ENCODE data around the gene TPSB2.

TPSB2 gene

DNA sequence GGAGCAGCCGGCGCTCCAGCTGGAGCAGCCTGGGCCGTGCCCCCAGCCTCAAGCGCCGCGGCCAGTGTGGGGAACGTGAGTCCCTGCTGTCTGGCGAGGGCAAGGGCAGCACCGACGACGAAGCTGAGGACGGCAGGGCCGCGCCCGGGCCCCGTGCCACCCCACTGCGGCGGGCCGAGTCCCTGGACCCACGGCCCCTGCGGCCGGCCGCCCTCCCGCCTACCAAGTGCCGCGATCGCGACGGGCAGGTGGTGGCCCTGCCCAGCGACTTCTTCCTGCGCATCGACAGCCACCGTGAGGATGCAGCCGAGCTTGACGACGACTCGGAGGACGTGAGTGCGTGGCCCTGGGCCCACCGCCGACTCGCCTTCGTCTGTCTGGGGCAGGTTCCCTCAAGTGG lies 20.9 kb downstream of the TPSB2 start:
- TF ChIP-seq, protein P1, sequence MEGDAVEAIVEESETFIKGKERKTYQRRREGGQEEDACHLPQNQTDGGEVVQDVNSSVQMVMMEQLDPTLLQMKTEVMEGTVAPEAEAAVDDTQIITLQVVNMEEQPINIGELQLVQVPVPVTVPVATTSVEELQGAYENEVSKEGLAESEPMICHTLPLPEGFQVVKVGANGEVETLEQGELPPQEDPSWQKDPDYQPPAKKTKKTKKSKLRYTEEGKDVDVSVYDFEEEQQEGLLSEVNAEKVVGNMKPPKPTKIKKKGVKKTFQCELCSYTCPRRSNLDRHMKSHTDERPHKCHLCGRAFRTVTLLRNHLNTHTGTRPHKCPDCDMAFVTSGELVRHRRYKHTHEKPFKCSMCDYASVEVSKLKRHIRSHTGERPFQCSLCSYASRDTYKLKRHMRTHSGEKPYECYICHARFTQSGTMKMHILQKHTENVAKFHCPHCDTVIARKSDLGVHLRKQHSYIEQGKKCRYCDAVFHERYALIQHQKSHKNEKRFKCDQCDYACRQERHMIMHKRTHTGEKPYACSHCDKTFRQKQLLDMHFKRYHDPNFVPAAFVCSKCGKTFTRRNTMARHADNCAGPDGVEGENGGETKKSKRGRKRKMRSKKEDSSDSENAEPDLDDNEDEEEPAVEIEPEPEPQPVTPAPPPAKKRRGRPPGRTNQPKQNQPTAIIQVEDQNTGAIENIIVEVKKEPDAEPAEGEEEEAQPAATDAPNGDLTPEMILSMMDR (conservative IDR thresholded peaks at IDR 0.05) = no peak

DNA sequence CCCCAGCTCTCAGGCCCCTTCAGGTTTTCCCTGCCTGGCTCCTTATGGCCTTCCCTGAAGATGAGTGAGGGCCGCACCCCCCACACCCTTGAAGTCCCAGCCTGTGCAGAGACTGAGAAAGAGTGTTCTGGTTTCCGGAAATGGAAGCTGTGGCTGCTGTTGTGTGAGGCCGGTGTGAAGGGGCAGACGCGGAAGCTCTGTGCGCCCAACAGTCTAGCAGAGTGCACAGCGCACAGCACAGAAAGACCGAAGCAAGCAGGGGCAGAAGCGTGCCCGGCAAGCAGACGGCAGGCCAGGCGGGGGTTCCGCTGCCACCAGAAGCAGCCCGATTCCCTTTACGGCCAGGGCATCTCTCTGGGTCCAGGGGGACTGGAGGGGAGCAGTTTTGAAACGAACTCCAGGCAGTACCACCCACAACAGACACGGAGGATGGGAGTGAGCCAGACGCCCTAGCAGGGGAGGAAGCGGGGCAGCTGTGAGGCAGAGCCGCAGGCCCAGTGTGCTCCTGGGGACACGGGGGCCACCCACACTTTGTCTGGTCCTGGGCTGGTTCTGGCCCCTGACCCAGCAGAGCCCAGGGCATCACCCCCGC lies 21.6 kb downstream of the TPSB2 start:
- TF ChIP-seq, protein P1 (conservative IDR thresholded peaks at IDR 0.05) = no peak
- H3K27ac ChIP-seq = no peak overlapping the region

More for the DNA sequence above, 20.9 kb downstream of the TPSB2 start:
- no peak overlapping the region for H3K27ac ChIP-seq

GRCh38 chr16:1206786-1207185 lies 23.2 kb downstream of the TPSB2 start:
- TF ChIP-seq, protein P1 (conservative IDR thresholded peaks at IDR 0.05) = no peak
- no peak overlapping the region for H3K27ac ChIP-seq

DNA sequence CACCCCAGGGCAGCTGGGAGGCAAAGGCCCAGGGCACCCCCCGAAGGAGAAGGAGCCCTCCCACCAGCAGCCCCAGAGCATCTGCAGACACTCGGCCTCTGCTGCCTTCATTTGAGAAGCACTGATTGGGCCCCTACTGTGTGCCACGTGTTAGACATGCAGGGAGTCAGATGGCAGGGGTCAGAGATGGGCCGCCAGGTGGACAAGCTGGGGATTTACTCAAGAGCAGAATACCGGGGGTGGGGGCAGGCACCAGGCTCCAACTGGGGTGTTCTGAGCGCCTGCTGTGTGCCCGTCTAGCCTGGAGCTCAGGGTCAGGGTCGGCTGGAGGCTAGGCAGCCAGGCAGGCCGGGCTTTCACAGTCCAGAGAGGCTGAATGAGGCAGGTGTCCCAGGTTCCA lies 23.7 kb downstream of the TPSB2 start:
- no peak overlapping the region for H3K27ac ChIP-seq
- TF ChIP-seq, protein P1 (conservative IDR thresholded peaks at IDR 0.05) = no peak

GRCh38 chr16:1204933-1205332 lies 25.1 kb downstream of the TPSB2 start:
- TF ChIP-seq, protein P1 (conservative IDR thresholded peaks at IDR 0.05) = no peak
- H3K27ac ChIP-seq = no peak overlapping the region

DNA sequence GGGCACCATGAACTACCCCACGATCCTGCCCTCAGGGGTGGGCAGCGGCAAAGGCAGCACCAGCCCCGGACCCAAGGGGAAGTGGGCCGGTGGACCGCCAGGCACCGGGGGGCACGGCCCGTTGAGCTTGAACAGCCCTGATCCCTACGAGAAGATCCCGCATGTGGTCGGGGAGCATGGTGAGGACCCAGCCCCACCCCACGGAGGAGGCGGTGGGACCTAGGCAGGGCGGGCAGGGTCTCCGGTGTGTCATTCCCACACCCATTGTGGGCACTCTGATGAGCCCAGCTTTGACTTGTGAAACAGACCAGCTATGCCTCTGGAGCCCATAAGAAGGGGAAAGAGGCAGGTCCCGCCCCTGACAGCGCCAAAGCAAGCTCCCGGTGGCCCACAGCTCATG lies 27.7 kb downstream of the TPSB2 start:
- TF ChIP-seq, protein P1 (conservative IDR thresholded peaks at IDR 0.05) = no peak
- H3K27ac ChIP-seq = no peak overlapping the region

GRCh38 chr16:1201444-1201843 lies 28.5 kb downstream of the TPSB2 start:
- no peak overlapping the region for H3K27ac ChIP-seq

More at GRCh38 chr16:1201444-1201843, 28.5 kb downstream of the TPSB2 start:
- TF ChIP-seq, protein P1 (conservative IDR thresholded peaks at IDR 0.05) = no peak

Data from VCaP (cell line).